ENCODE data around the gene SLC51B. TPM values are rescaled to one million over a fixed set of nuclear protein-coding genes. Genes with fewer than 3 reads are reported as not detected.

The SLC51B gene
- total and polyA plus RNA-seq, 9 of the 15 experiments (the other 6 are each of a cell fraction or from before 2014, with no cell fraction given): not detected

DNA sequence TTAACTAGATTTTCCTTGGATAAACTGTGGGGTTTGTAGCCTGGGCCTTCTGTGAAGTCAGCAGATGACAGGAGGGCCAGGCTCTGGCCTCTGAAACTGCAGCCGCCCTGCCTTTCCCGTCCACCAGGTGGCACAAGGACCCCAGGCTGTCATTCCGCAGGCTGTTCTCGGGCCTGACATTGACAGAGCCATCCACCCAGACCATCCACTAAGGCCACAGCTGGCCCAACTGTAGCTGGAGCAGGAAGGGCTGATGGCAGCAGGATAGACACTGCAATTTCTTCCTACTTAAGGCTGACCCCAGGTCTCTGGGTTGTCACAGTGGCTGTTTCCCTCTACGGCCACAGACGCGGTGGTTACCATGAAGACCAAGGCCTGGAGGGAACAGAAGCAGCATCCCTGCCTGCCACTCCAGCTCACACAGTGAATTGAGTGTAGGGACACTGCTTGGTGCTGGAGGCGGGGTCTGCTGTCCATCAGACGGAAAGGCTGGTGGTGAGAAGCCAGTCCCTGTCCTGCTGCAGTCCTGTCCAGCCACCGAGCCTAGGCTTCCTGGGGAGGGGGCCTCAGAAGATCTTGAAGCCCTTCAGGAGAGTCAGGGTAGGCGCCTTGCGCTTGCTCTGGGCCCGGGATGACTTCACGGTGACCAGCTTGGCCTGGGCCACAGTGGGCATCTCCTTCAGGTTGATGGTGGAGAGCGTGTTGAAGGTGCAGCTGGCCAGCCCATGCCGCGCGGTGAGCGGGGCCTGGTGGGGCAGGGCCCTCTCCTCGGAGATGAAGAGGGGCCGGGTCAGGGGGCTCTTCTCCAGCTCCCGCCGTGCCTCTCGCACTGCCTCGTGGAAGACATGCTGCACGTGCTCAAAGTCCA is 9.4 kb downstream of the SLC51B start (continued):
- TF ChIP-seq ETV5 (CRISPR knock-in tag; IDR thresholded peaks at IDR 0.05; ENCODE audit: low read depth) (no peak), BRCA1 (IDR thresholded peaks at IDR 0.05) (no peak), BRCA1 (CRISPR knock-in tag; IDR thresholded peaks at IDR 0.05) (no peak), ZNF780A (CRISPR knock-in tag; IDR thresholded peaks at IDR 0.05) (no peak), GTF2A2 (tag; IDR thresholded peaks at IDR 0.05) (no peak), YY1 (IDR thresholded peaks at IDR 0.05; ENCODE audit: borderline replicate concordance in 1 of 3, control insufficient read depth in 1 of 3, extremely low read depth in 1 of 3, insufficient read depth in 3 of 3, insufficient read length in 1 of 3, insufficient replicate concordance in 2 of 3, low read depth in 1 of 3, low read length in 2 of 3) (peak in 1 of 3 experiments; percentile 27), SMC3 (conservative IDR thresholded peaks at IDR 0.05; ENCODE audit: insufficient read depth, low read depth, low read length) (peak; percentile 97), ZNF165 (CRISPR knock-in tag; IDR thresholded peaks at IDR 0.05; ENCODE audit: borderline replicate concordance) (no peak)
- TF ChIP-seq, protein P1, sequence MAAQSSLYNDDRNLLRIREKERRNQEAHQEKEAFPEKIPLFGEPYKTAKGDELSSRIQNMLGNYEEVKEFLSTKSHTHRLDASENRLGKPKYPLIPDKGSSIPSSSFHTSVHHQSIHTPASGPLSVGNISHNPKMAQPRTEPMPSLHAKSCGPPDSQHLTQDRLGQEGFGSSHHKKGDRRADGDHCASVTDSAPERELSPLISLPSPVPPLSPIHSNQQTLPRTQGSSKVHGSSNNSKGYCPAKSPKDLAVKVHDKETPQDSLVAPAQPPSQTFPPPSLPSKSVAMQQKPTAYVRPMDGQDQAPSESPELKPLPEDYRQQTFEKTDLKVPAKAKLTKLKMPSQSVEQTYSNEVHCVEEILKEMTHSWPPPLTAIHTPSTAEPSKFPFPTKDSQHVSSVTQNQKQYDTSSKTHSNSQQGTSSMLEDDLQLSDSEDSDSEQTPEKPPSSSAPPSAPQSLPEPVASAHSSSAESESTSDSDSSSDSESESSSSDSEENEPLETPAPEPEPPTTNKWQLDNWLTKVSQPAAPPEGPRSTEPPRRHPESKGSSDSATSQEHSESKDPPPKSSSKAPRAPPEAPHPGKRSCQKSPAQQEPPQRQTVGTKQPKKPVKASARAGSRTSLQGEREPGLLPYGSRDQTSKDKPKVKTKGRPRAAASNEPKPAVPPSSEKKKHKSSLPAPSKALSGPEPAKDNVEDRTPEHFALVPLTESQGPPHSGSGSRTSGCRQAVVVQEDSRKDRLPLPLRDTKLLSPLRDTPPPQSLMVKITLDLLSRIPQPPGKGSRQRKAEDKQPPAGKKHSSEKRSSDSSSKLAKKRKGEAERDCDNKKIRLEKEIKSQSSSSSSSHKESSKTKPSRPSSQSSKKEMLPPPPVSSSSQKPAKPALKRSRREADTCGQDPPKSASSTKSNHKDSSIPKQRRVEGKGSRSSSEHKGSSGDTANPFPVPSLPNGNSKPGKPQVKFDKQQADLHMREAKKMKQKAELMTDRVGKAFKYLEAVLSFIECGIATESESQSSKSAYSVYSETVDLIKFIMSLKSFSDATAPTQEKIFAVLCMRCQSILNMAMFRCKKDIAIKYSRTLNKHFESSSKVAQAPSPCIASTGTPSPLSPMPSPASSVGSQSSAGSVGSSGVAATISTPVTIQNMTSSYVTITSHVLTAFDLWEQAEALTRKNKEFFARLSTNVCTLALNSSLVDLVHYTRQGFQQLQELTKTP (IDR thresholded peaks at IDR 0.05; ENCODE audit: low read depth in 1 of 2, partially characterized antibody in 2 of 2): no peak
- TF ChIP-seq, protein P2, sequence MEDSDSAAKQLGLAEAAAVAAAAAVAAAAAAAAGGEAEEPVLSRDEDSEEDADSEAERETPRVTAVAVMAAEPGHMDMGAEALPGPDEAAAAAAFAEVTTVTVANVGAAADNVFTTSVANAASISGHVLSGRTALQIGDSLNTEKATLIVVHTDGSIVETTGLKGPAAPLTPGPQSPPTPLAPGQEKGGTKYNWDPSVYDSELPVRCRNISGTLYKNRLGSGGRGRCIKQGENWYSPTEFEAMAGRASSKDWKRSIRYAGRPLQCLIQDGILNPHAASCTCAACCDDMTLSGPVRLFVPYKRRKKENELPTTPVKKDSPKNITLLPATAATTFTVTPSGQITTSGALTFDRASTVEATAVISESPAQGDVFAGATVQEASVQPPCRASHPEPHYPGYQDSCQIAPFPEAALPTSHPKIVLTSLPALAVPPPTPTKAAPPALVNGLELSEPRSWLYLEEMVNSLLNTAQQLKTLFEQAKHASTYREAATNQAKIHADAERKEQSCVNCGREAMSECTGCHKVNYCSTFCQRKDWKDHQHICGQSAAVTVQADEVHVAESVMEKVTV (CRISPR knock-in tag; IDR thresholded peaks at IDR 0.05): peak; percentile 58
